Loucy (cell line): ENCODE measurements around the gene GRIN3B.

Source experiments
- H2AFZ ChIP-seq: fragments of 200-600 bp; sonication (generic); 2 replicates; pipeline ENCODE4 v1.6.0; 2016; ENCODE audit warnings: antibody characterized with exemption, mild to moderate bottlenecking, low read length, moderate library complexity
- H3F3A ChIP-seq: fragments of 200-600 bp; 2 replicates; pipeline ENCODE4 v1.6.0; 2016; ENCODE audit warnings: antibody characterized with exemption, low read depth, mild to moderate bottlenecking
- H3K27me3 ChIP-seq: fragments of 200-600 bp; sonication (generic); 2 replicates; pipeline ENCODE4 v1.6.1; 2014; ENCODE audit warnings: low read length, mild to moderate bottlenecking; ENCODE audit not compliant: insufficient read depth, poor library complexity, severe bottlenecking
- H3K36me3 ChIP-seq: fragments of 200-600 bp; sonication (generic); 2 replicates; pipeline ENCODE4 v1.6.1; 2016; ENCODE audit warnings: low read length; ENCODE audit not compliant: insufficient read depth
- H3K4me1 ChIP-seq: fragments of 200-600 bp; sonication (generic); 2 replicates; pipeline ENCODE4 v1.5.1; 2014; ENCODE audit warnings: low read length, mild to moderate bottlenecking; ENCODE audit not compliant: insufficient read depth, poor library complexity, severe bottlenecking
- H3K4me2 ChIP-seq: fragments of 200-600 bp; sonication (generic); 2 replicates; pipeline ENCODE4 v1.6.0; 2014; ENCODE audit warnings: antibody characterized with exemption, low read length, low read depth, mild to moderate bottlenecking; ENCODE audit not compliant: poor library complexity, severe bottlenecking
- H3K4me3 ChIP-seq: fragments of 200-600 bp; sonication (generic); 2 replicates; pipeline ENCODE4 v1.5.1; 2014; ENCODE audit warnings: low read length, mild to moderate bottlenecking, mixed read lengths; ENCODE audit not compliant: poor library complexity, severe bottlenecking
- H3K79me2 ChIP-seq: fragments of 200-600 bp; sonication (generic); 2 replicates; pipeline ENCODE4 v1.6.1; 2014; ENCODE audit warnings: low read length; ENCODE audit not compliant: insufficient read depth
- H3K9ac ChIP-seq: fragments of 200-600 bp; sonication (generic); 2 replicates; pipeline ENCODE4 v1.6.0; 2014; ENCODE audit warnings: mild to moderate bottlenecking, low read depth, low read length, moderate library complexity; ENCODE audit not compliant: poor library complexity, severe bottlenecking
- H3K9me2 ChIP-seq: fragments of 200-600 bp; sonication (generic); replicated peaks from 2 replicates; pipeline ENCODE4 v1.6.1; 2016; ENCODE audit warnings: low read depth, low read length, mixed read lengths
- H3K9me3 ChIP-seq: fragments of 200-600 bp; sonication (generic); 2 replicates; pipeline ENCODE4 v1.6.1; 2014; ENCODE audit warnings: mild to moderate bottlenecking, antibody characterized with exemption, low read length, low read depth; ENCODE audit not compliant: insufficient read depth
- H4K20me1 ChIP-seq: fragments of 200-600 bp; sonication (generic); 2 replicates; pipeline ENCODE4 v1.6.0; 2014; ENCODE audit warnings: antibody characterized with exemption, low read length, mild to moderate bottlenecking; ENCODE audit not compliant: insufficient read depth, poor library complexity, severe bottlenecking
- EZH2phosphoT487 ChIP-seq: fragments of 200-600 bp; IDR thresholded peaks from 2 replicates; pipeline ENCODE4 v1.6.1; 2018; ENCODE audit warnings: antibody characterized with exemption, mild to moderate bottlenecking, moderate library complexity, borderline replicate concordance
- TF ChIP-seq, protein P1 (sequence below): fragments of 200-600 bp; sonication (generic); conservative IDR thresholded peaks from 2 replicates; pipeline ENCODE4 v1.5.1; 2014; ENCODE audit warnings: mild to moderate bottlenecking, antibody characterized with exemption, low read length

The GRIN3B gene

GRCh38 chr19:1042689-1043511, 42.7 kb downstream of the GRIN3B start:
- H2AFZ ChIP-seq: no peak overlapping the region
- H3K79me2 ChIP-seq: no peaks in the 10 kb centered on the region
- no peaks in the 10 kb centered on the region for H3K9me2 ChIP-seq
- peaks cover 10% of the 10 kb centered on the region for H3F3A ChIP-seq
- no peaks in the 10 kb centered on the region for H3K36me3 ChIP-seq
- peaks cover 32% of the 10 kb centered on the region for H3K4me1 ChIP-seq
- peaks cover 3% of the 10 kb centered on the region for H4K20me1 ChIP-seq
- H3K27me3 ChIP-seq: no peaks in the 10 kb centered on the region
- H3K9me3 ChIP-seq: no peaks in the 10 kb centered on the region
- no peak overlapping the region for H3K4me3 ChIP-seq
- TF ChIP-seq, protein P1, sequence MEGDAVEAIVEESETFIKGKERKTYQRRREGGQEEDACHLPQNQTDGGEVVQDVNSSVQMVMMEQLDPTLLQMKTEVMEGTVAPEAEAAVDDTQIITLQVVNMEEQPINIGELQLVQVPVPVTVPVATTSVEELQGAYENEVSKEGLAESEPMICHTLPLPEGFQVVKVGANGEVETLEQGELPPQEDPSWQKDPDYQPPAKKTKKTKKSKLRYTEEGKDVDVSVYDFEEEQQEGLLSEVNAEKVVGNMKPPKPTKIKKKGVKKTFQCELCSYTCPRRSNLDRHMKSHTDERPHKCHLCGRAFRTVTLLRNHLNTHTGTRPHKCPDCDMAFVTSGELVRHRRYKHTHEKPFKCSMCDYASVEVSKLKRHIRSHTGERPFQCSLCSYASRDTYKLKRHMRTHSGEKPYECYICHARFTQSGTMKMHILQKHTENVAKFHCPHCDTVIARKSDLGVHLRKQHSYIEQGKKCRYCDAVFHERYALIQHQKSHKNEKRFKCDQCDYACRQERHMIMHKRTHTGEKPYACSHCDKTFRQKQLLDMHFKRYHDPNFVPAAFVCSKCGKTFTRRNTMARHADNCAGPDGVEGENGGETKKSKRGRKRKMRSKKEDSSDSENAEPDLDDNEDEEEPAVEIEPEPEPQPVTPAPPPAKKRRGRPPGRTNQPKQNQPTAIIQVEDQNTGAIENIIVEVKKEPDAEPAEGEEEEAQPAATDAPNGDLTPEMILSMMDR: no peak
- no peak for TF ChIP-seq EZH2phosphoT487
- H3K9ac ChIP-seq: no peak overlapping the region
- no peak overlapping the region for H3K4me2 ChIP-seq

GRCh38 chr19:1045247-1045603, 45.0 kb downstream of the GRIN3B start:
- Histone ChIP-seq H4K20me1 (no peaks in the 10 kb centered on the region), H3K9ac (no peak overlapping the region), H3F3A (no peaks in the 10 kb centered on the region), H2AFZ (no peak overlapping the region), H3K27me3 (no peaks in the 10 kb centered on the region), H3K79me2 (no peaks in the 10 kb centered on the region), H3K36me3 (no peaks in the 10 kb centered on the region), H3K4me1 (peaks cover 11% of the 10 kb centered on the region), H3K9me2 (no peaks in the 10 kb centered on the region), H3K9me3 (no peaks in the 10 kb centered on the region), H3K4me3 (no peak overlapping the region), H3K4me2 (no peak overlapping the region)
- TF ChIP-seq, protein P1: no peak
- TF ChIP-seq EZH2phosphoT487: no peak

DNA sequence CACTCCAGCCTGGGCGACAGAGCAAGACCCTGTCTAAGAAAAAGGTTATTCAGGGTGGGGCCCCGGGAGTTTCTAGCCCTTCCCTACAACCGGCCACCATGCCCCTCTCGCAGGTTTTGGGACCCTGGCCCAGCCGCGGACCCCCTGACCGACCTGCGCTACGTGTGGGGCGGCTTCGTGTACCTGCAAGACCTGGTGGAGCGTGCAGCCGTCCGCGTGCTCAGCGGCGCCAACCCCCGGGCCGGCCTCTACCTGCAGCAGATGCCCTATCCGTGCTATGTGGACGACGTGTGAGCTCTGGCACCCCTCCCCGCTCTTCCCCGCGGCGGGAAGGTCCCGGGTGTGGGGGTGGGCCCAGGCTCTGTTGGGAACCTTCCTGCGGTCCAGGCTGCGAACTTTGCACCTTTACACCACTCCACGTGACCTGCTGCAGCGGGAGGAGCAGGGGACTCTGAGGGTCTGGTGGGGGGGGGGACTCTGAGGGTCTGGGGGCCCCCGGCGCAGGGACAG, 46.0 kb downstream of the GRIN3B start:
- H3K79me2 ChIP-seq: no peaks in the 10 kb centered on the region
- H3K9ac ChIP-seq: no peak overlapping the region
- TF ChIP-seq, protein P1: no peak
- TF ChIP-seq EZH2phosphoT487: no peak
- no peaks in the 10 kb centered on the region for H3K9me2 ChIP-seq
- peaks cover 2% of the 10 kb centered on the region for H3K4me1 ChIP-seq
- H3K4me2 ChIP-seq: no peak overlapping the region
- no peak overlapping the region for H3K4me3 ChIP-seq
- H3K36me3 ChIP-seq: no peaks in the 10 kb centered on the region
- H3K27me3 ChIP-seq: no peaks in the 10 kb centered on the region
- no peaks in the 10 kb centered on the region for H3K9me3 ChIP-seq
- H3F3A ChIP-seq: no peaks in the 10 kb centered on the region
- H2AFZ ChIP-seq: no peak overlapping the region
- H4K20me1 ChIP-seq: no peaks in the 10 kb centered on the region
